HepG2 (cell line): ENCODE results near the gene ZNF275. TPM values are rescaled to one million over a fixed set of nuclear protein-coding genes. Genes with fewer than 3 reads are reported as not detected.

Experiments
- ATAC-seq: fragments of 200-7000 bp; cut with Tn5 transposase; 3 replicates; pipeline ENCODE4 v1.9.1; 2020; ENCODE audit warnings: mild to moderate bottlenecking, moderate library complexity
- BruUV-seq: library from RNA; stranded (reverse); fragments of 400-500 nt; replicated peaks from 2 replicates; lab custom pipeline; 2021; lab: Mats Ljungman, UMichigan
- CTCF ChIA-PET: fragments of 300-600 bp; formaldehyde crosslinking; extraction: SDS; loops from one replicate; lab custom pipeline; 2021; ENCODE audit warnings: low total read pairs, inconsistent platforms, low intra/inter-chr PET ratio; lab: Yijun Ruan, JAX
- POLR2A ChIA-PET: fragments of 350-600 bp; sonication (Branson Sonifier 250); formaldehyde crosslinking; loops from one replicate; lab custom pipeline; 2020; ENCODE audit warnings: antibody characterized with exemption, inconsistent platforms; lab: Yijun Ruan, JAX
- DNase-seq: peaks from one replicate; pipeline ENCODE4 v3.0.0-alpha.2; 2015; ENCODE audit warnings: low spot score
- FAIRE-seq: peaks from 3 replicates; lab custom pipeline; 2011; peaks lifted over from hg19 to GRCh38; lab: Jason Lieb, UNC
- H2AFZ ChIP-seq: one replicate; pipeline ENCODE4 v1.6.1; 2011; ENCODE audit warnings: low read length, inconsistent platforms
- H3K27ac ChIP-seq: fragments of 300-600 bp; 3 replicates; pipeline ENCODE4 v1.8.0; 2011; ENCODE audit warnings: mixed run types, mild to moderate bottlenecking, mixed read lengths, low read length, inconsistent platforms; ENCODE audit not compliant: insufficient read depth; ENCODE audit errors: extremely low read length
- H3K27me3 ChIP-seq, 2 experiments: fragments of 200-600 bp in 1 of 2; 2 replicates in 1 of 2; 3 replicates in 1 of 2; pipeline versions ENCODE4 v1.6.0 to v1.8.0; 2011; ENCODE audit warnings: low read length in 2 of 2, mild to moderate bottlenecking in 2 of 2, moderate library complexity in 2 of 2, inconsistent platforms in 1 of 2; ENCODE audit not compliant: insufficient read depth in 2 of 2, control insufficient read depth in 1 of 2
- H3K36me3 ChIP-seq, 2 experiments: fragments of 200-600 bp in 1 of 2; replicated peaks in 1 of 2; 2 replicates in 1 of 2; 3 replicates in 1 of 2; pipeline versions ENCODE4 v1.5.1 to v1.8.0; 2011; ENCODE audit warnings: low read length in 2 of 2, inconsistent platforms in 1 of 2; ENCODE audit not compliant: insufficient read depth in 2 of 2, control insufficient read depth in 1 of 2
- H3K4me1 ChIP-seq: 2 replicates; pipeline ENCODE4 v1.5.1; 2012; ENCODE audit warnings: low read length, inconsistent platforms; ENCODE audit not compliant: insufficient read depth
- H3K4me2 ChIP-seq: 2 replicates; pipeline ENCODE4 v1.6.0; 2011; ENCODE audit warnings: low read depth, low read length, inconsistent platforms
- H3K4me3 ChIP-seq, 3 experiments: fragments of 200-600 bp in 1 of 3; sonication (generic), shearing (Covaris generic) in 1 of 3; replicated peaks in 1 of 3; 2 replicates each; pipeline ENCODE4 v1.5.1; 2011 to 2016; ENCODE audit warnings: low read length in 3 of 3, inconsistent platforms in 2 of 3, low read depth in 2 of 3, mild to moderate bottlenecking in 2 of 3, control low read depth in 1 of 3, mixed read lengths in 1 of 3; ENCODE audit not compliant: insufficient read depth in 1 of 3
- H3K79me2 ChIP-seq: one replicate; pipeline ENCODE4 v1.6.1; 2011; ENCODE audit warnings: low read length, inconsistent platforms; ENCODE audit not compliant: insufficient read depth
- H3K9ac ChIP-seq: 2 replicates; pipeline ENCODE4 v1.6.0; 2011; ENCODE audit warnings: mild to moderate bottlenecking, low read depth, low read length, inconsistent platforms; ENCODE audit not compliant: insufficient read depth
- H3K9me3 ChIP-seq: 2 replicates; pipeline ENCODE4 v1.5.1; 2012; ENCODE audit warnings: mild to moderate bottlenecking, low read length
- H4K20me1 ChIP-seq: 2 replicates; pipeline ENCODE4 v1.6.0; 2011; ENCODE audit warnings: inconsistent platforms, mild to moderate bottlenecking, low read length, moderate library complexity; ENCODE audit not compliant: insufficient read depth
- CHCHD3 ChIP-seq: sonication (generic); formaldehyde crosslinking; IDR thresholded peaks from 2 replicates; pipeline ENCODE4 v1.8.0; 2022; ENCODE audit warnings: mild to moderate bottlenecking, missing genetic modification reagents, moderate library complexity
- THAP11 ChIP-seq: IDR thresholded peaks from 2 replicates; pipeline ENCODE4 v1.6.1; 2016; ENCODE audit warnings: missing biosample characterization, missing genetic modification reagents
- ZNF780A ChIP-seq: sonication (generic); formaldehyde crosslinking; IDR thresholded peaks from 2 replicates; pipeline ENCODE4 v1.8.0; 2022; ENCODE audit warnings: mild to moderate bottlenecking, missing genetic modification reagents, moderate library complexity
- WGBS: methylation state at CpG from one replicate; pipeline ENCODE4 v1.1.6; 2017; ENCODE audit warnings: low lambda C conversion rate; 5-methylcytosine and 5-hydroxymethylcytosine counted together
- in situ Hi-C: cut with HindIII; loops from 2 replicates; pipeline ENCODE4 v1.10.0; 2017; ENCODE audit warnings: low pct_unique_long_range_greater_than_20kb; ENCODE audit not compliant: extremely low pct_ligation_motif_present
- intact Hi-C: fragments of 100-400 bp; cut with micrococcal nuclease; formaldehyde crosslinking; loops from one replicate; pipeline ENCODE4 v1.10.0; 2022; ENCODE audit not compliant: unreplicated experiment
- polyA plus RNA-seq, 8 experiments: library from polyadenylated mRNA; depleted of rRNA in 3 of 8; stranded (reverse) in 7 of 8; unstranded in 1 of 8; fragments of >200 nt; fragmentation: Illumina TruSeq in 4 of 8; extraction: Trizol in 4 of 8; gene quantifications; 2 replicates each; pipeline versions ENCODE4 v1.2.1 to v1.2.3, GENCODE V29; 2011 to 2016; ENCODE audit warnings: low read depth in 4 of 8, missing spikeins in 1 of 8, mixed read lengths in 1 of 8; ENCODE audit not compliant: insufficient read depth in 1 of 8
- total RNA-seq, 5 experiments: library from RNA; depleted of rRNA; stranded (reverse); fragments of >200 nt; fragmentation: Illumina TruSeq; extraction: Trizol; gene quantifications; 2 replicates each; pipeline ENCODE4 v1.2.3, GENCODE V29; 2016; ENCODE audit warnings: low read depth in 1 of 5
- TF ChIP-seq, protein P1 (sequence below): sonication (generic); formaldehyde crosslinking; IDR thresholded peaks from 2 replicates; pipeline ENCODE4 v1.8.1; 2023; ENCODE audit warnings: mild to moderate bottlenecking, moderate library complexity, missing genetic modification reagents
- TF ChIP-seq, protein P2 (sequence below): sonication (generic); formaldehyde crosslinking; IDR thresholded peaks from 2 replicates; pipeline ENCODE4 v1.8.0; 2022; ENCODE audit warnings: missing genetic modification reagents, low read depth, mild to moderate bottlenecking, borderline replicate concordance

ZNF275 gene
- total and polyA plus RNA-seq, 2 of the 13 experiments (the other 11 are each of a cell fraction or from before 2014, with no cell fraction given), result 6.4 to 11.8 TPM

DNA sequence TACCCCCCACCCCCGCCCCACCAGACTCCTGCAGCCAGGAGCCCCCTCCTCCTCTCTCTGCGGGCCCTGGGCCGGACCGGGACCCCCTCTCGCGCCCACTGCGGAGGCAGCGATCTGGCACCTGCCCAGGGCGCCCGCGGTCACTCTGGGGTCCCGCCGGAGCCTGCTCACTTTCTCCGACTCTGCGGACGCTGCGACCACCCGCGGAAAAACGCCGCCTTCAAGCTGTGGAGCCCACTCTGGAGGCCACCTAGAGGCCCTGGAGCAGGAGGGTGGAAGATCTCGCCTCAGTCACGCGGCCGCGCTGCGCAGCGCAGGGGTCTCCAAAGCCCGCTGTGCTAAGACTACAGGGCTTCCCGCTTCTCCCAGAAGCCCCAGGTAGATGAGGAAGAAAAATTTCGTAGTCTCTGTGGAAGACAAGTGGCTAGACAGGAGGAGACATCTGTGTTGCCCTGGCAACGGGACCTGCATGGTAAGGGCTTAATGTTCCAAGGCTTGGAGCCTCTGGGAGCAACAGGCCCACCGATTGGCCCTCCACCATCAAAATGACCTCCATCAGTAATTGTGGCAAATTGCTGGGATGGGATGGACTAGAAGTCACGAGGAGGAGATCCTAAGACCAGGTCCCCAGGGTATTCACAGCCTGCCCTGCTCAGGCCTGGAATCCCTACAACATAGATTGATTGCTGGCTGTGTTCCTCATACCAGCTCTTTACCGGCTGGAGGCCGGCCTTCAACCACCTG is 12.4 kb upstream of the ZNF275 start, which contains the start of gene PNMA6F:
PNMA6F (minus strand) TSS at position 387 of the 744 bp plus-strand sequence. CDS start 1,093 bp downstream, outside the sequence.
- in situ Hi-C loops, result no loop called here
- no peak within 1 kb of the TSS for H3K27ac ChIP-seq
- no peak within 1 kb of the TSS for H3K9ac ChIP-seq
- no peak within 1 kb of the TSS for H3K4me2 ChIP-seq
- no TSS peak for BruUV-seq
- WGBS, result no CpG with 5 or more reads among the region's 36 CpGs
- H3K36me3 ChIP-seq, result no peaks in the 10 kb centered on the region
- POLR2A ChIA-PET, result no interaction called here
- ATAC-seq, result no peak
- no peaks in the 10 kb centered on the region for H3K9me3 ChIP-seq
- no peaks in the 10 kb centered on the region for H3K27me3 ChIP-seq
- no peak for TF ChIP-seq THAP11 (CRISPR knock-in tag)
- TF ChIP-seq, protein P1, sequence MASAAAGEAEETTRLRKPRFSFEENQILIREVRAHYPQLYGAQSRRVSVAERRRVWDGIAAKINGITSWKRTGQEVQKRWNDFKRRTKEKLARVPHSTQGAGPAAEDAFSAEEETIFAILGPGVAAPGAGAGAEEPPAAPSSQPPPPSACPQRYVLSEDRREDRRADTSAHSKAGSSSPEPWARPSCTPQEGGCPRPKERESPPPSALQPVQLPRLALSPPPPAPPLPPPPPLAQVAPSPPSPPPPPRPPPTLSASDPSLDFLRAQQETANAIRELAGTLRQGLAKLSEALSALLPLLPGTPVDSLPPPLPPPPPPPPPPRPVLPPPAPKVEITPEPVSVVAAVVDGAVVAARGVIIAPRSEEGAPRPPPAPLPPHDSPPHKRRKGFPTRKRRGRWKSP (CRISPR knock-in tag), result no peak
- TF ChIP-seq, all 625 proteins: peak for 0
- FAIRE-seq (no peak), DNase-seq (no peak)
- intact Hi-C loops, result no loop called here
- Histone ChIP-seq H4K20me1 (no peaks in the 10 kb centered on the region), H2AFZ (no peak within 1 kb of the TSS), H3K4me3 (no peak within 1 kb of the TSS), H3K79me2 (no peaks in the 10 kb centered on the region), H3K4me1 (no peaks in the 10 kb centered on the region)
- CTCF ChIA-PET, result no interaction called here

DNA sequence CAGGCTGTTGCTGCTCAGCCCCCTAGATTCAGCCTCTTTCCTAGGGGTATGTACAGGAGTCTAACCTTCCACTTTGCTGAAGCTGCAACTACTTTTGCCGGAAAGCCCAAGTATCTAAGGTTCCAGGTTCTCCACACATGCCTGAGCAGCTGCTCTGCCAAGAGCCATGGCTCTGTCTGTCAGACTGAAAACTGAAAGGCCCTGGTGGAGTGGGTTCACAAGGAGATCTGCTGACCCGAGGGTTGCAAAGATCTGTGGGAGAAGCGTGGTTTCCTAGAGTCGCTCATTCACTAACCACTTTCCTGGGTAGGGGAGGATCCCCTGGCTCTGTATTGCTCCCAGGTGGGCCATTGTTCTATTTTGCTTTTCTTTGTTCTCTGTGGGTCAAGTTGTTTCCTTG is 6.4 kb upstream of the ZNF275 start:
- no peaks in the 10 kb centered on the region for H3K79me2 ChIP-seq
- no peak overlapping the region for H3K27ac ChIP-seq
- H3K4me2 ChIP-seq, result no peak overlapping the region
- no peaks in the 10 kb centered on the region for H3K36me3 ChIP-seq
- ChIA-PET POLR2A (no interaction called here), CTCF (no interaction called here)
- TF ChIP-seq CHCHD3 (CRISPR knock-in tag) (no peak), ZNF780A (CRISPR knock-in tag) (no peak)
- TF ChIP-seq, protein P2, sequence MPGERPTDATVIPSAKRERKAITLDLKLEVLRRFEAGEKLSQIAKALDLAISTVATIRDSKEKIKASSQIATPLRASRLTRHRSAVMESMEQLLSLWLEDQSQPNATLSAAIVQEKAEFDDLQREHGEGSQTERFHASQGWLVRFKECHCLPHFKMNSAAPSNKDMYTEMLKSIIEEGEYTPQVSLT (CRISPR knock-in tag), result no peak
- ATAC-seq (no peak), FAIRE-seq (no peak), DNase-seq (no peak)
- H2AFZ ChIP-seq, result no peak overlapping the region
- no peaks in the 10 kb centered on the region for H3K27me3 ChIP-seq
- H3K4me3 ChIP-seq, result no peak overlapping the region
- no CpG with 5 or more reads among the region's 4 CpGs for whole genome bisulfite sequencing
- no peak overlapping the region for H3K9ac ChIP-seq
- H3K9me3 ChIP-seq, result no peaks in the 10 kb centered on the region
- H3K4me1 ChIP-seq, result no peaks in the 10 kb centered on the region
- H4K20me1 ChIP-seq, result no peaks in the 10 kb centered on the region
- intact Hi-C loops, result no loop called here
- BruUV-seq, result no TSS peak
- in situ Hi-C loops, result no loop called here
